Osteocyte (in vitro differentiated cells): Measurements from ENCODE around the gene IGFN1. TPM values are rescaled to one million over a fixed set of nuclear protein-coding genes. Genes with fewer than 3 reads are reported as not detected.

Source experiments
- DNase-seq: peaks from one replicate; pipeline ENCODE4 v3.0.0; 2021; ENCODE audit warnings: mixed read lengths; ENCODE audit not compliant: unreplicated experiment; ENCODE audit errors: extremely low spot score
- H3K27ac Mint-ChIP-seq: one replicate; pipeline ENCODE4 v1.8.0; 2021; ENCODE audit warnings: mild to moderate bottlenecking, mixed read lengths; ENCODE audit not compliant: unreplicated experiment
- H3K27me3 Mint-ChIP-seq: one replicate; pipeline ENCODE4 v1.8.0; 2021; ENCODE audit warnings: mixed read lengths; ENCODE audit not compliant: unreplicated experiment
- H3K36me3 Mint-ChIP-seq: one replicate; pipeline ENCODE4 v1.8.0; 2021; ENCODE audit warnings: mixed read lengths; ENCODE audit not compliant: unreplicated experiment
- H3K4me1 Mint-ChIP-seq: one replicate; pipeline ENCODE4 v1.8.0; 2021; ENCODE audit warnings: mixed read lengths; ENCODE audit not compliant: unreplicated experiment
- H3K4me3 Mint-ChIP-seq: one replicate; pipeline ENCODE4 v1.8.0; 2021; ENCODE audit warnings: mild to moderate bottlenecking, moderate library complexity, mixed read lengths; ENCODE audit not compliant: unreplicated experiment
- H3K9me3 Mint-ChIP-seq: one replicate; pipeline ENCODE4 v1.8.0; 2021; ENCODE audit warnings: mixed read lengths; ENCODE audit not compliant: unreplicated experiment
- CTCF ChIP-seq: fragments of 200-600 bp; sonication (generic); IDR thresholded peaks from 2 replicates; pipeline ENCODE4 v1.5.0; 2021; ENCODE audit warnings: antibody characterized with exemption, mild to moderate bottlenecking, moderate library complexity
- total RNA-seq: library from RNA; stranded (reverse); gene quantifications from 2 replicates; pipeline ENCODE4 v1.2.1, GENCODE V29; 2021

Gene IGFN1
- total RNA-seq, 1 donor from 2014 or later = 3.8 TPM

GRCh38 chr1:201171063-201172036 is 19.3 kb upstream of the IGFN1 start:
- Mint-ChIP-seq H3K9me3 (no peaks in the 10 kb centered on the region), H3K4me1 (peaks cover 21% of the 10 kb centered on the region), H3K27me3 (peaks cover 16% of the 10 kb centered on the region), H3K4me3 (peak overlapping the region; percentile 79), H3K36me3 (no peaks in the 10 kb centered on the region), H3K27ac (peak overlapping the region; percentile 82)
- DNase-seq = no peak
- peak; percentile 50 for TF ChIP-seq CTCF

- no peak for DNase-seq
- Mint-ChIP-seq H3K27ac (no peak overlapping the region), H3K9me3 (no peaks in the 10 kb centered on the region), H3K4me1 (peaks cover 12% of the 10 kb centered on the region), H3K4me3 (no peak overlapping the region), H3K36me3 (no peaks in the 10 kb centered on the region), H3K27me3 (peaks cover 11% of the 10 kb centered on the region)
- TF ChIP-seq CTCF = no peak
These were observed 18.3 kb upstream of the IGFN1 start for GRCh38 chr1:201172326-201172725.

GRCh38 chr1:201172999-201173610 is 17.5 kb upstream of the IGFN1 start:
- H3K36me3 Mint-ChIP-seq = no peaks in the 10 kb centered on the region
- TF ChIP-seq CTCF = no peak
- H3K27ac Mint-ChIP-seq = no peak overlapping the region
- H3K27me3 Mint-ChIP-seq = peaks cover 7% of the 10 kb centered on the region
- peaks cover 12% of the 10 kb centered on the region for H3K4me1 Mint-ChIP-seq
- DNase-seq = no peak
- H3K9me3 Mint-ChIP-seq = no peaks in the 10 kb centered on the region
- H3K4me3 Mint-ChIP-seq = no peak overlapping the region

GRCh38 chr1:201173736-201174135 is 16.9 kb upstream of the IGFN1 start:
- peaks cover 2% of the 10 kb centered on the region for H3K9me3 Mint-ChIP-seq
- H3K4me3 Mint-ChIP-seq = no peak overlapping the region
- no peak overlapping the region for H3K27ac Mint-ChIP-seq
- H3K4me1 Mint-ChIP-seq = peaks cover 12% of the 10 kb centered on the region
- no peaks in the 10 kb centered on the region for H3K36me3 Mint-ChIP-seq
- no peak for TF ChIP-seq CTCF
- H3K27me3 Mint-ChIP-seq = peaks cover 8% of the 10 kb centered on the region
- DNase-seq = no peak
